HepG2 (cell line): ENCODE measurements around the gene CPNE2. TPM values are rescaled to one million over a fixed set of nuclear protein-coding genes. Genes with fewer than 3 reads are reported as not detected.

Source experiments
- ATAC-seq: fragments of 200-7000 bp; cut with Tn5 transposase; 3 replicates; pipeline ENCODE4 v1.9.1; 2020; ENCODE audit warnings: mild to moderate bottlenecking, moderate library complexity
- BruUV-seq: library from RNA; stranded (reverse); fragments of 400-500 nt; replicated peaks from 2 replicates; lab custom pipeline; 2021; lab: Mats Ljungman, UMichigan
- CTCF ChIA-PET: fragments of 300-600 bp; formaldehyde crosslinking; extraction: SDS; loops from one replicate; lab custom pipeline; 2021; ENCODE audit warnings: low total read pairs, inconsistent platforms, low intra/inter-chr PET ratio; lab: Yijun Ruan, JAX
- POLR2A ChIA-PET: fragments of 350-600 bp; sonication (Branson Sonifier 250); formaldehyde crosslinking; loops from one replicate; lab custom pipeline; 2020; ENCODE audit warnings: antibody characterized with exemption, inconsistent platforms; lab: Yijun Ruan, JAX
- DNase-seq: peaks from one replicate; pipeline ENCODE4 v3.0.0-alpha.2; 2015; ENCODE audit warnings: low spot score
- FAIRE-seq: peaks from 3 replicates; lab custom pipeline; 2011; peaks lifted over from hg19 to GRCh38; lab: Jason Lieb, UNC
- H2AFZ ChIP-seq: one replicate; pipeline ENCODE4 v1.6.1; 2011; ENCODE audit warnings: low read length, inconsistent platforms
- H3K27ac ChIP-seq: fragments of 300-600 bp; 3 replicates; pipeline ENCODE4 v1.8.0; 2011; ENCODE audit warnings: mixed run types, mild to moderate bottlenecking, mixed read lengths, low read length, inconsistent platforms; ENCODE audit not compliant: insufficient read depth; ENCODE audit errors: extremely low read length
- H3K27me3 ChIP-seq, 2 experiments: fragments of 200-600 bp in 1 of 2; 2 replicates in 1 of 2; 3 replicates in 1 of 2; pipeline versions ENCODE4 v1.6.0 to v1.8.0; 2011; ENCODE audit warnings: low read length in 2 of 2, mild to moderate bottlenecking in 2 of 2, moderate library complexity in 2 of 2, inconsistent platforms in 1 of 2; ENCODE audit not compliant: insufficient read depth in 2 of 2, control insufficient read depth in 1 of 2
- H3K36me3 ChIP-seq, 2 experiments: fragments of 200-600 bp in 1 of 2; replicated peaks in 1 of 2; 2 replicates in 1 of 2; 3 replicates in 1 of 2; pipeline versions ENCODE4 v1.5.1 to v1.8.0; 2011; ENCODE audit warnings: low read length in 2 of 2, inconsistent platforms in 1 of 2; ENCODE audit not compliant: insufficient read depth in 2 of 2, control insufficient read depth in 1 of 2
- H3K4me1 ChIP-seq: 2 replicates; pipeline ENCODE4 v1.5.1; 2012; ENCODE audit warnings: low read length, inconsistent platforms; ENCODE audit not compliant: insufficient read depth
- H3K4me2 ChIP-seq: 2 replicates; pipeline ENCODE4 v1.6.0; 2011; ENCODE audit warnings: low read depth, low read length, inconsistent platforms
- H3K4me3 ChIP-seq, 3 experiments: fragments of 200-600 bp in 1 of 3; sonication (generic), shearing (Covaris generic) in 1 of 3; replicated peaks in 1 of 3; 2 replicates each; pipeline ENCODE4 v1.5.1; 2011 to 2016; ENCODE audit warnings: low read length in 3 of 3, inconsistent platforms in 2 of 3, low read depth in 2 of 3, mild to moderate bottlenecking in 2 of 3, control low read depth in 1 of 3, mixed read lengths in 1 of 3; ENCODE audit not compliant: insufficient read depth in 1 of 3
- H3K79me2 ChIP-seq: one replicate; pipeline ENCODE4 v1.6.1; 2011; ENCODE audit warnings: low read length, inconsistent platforms; ENCODE audit not compliant: insufficient read depth
- H3K9ac ChIP-seq: 2 replicates; pipeline ENCODE4 v1.6.0; 2011; ENCODE audit warnings: mild to moderate bottlenecking, low read depth, low read length, inconsistent platforms; ENCODE audit not compliant: insufficient read depth
- H3K9me3 ChIP-seq: 2 replicates; pipeline ENCODE4 v1.5.1; 2012; ENCODE audit warnings: mild to moderate bottlenecking, low read length
- H4K20me1 ChIP-seq: 2 replicates; pipeline ENCODE4 v1.6.0; 2011; ENCODE audit warnings: inconsistent platforms, mild to moderate bottlenecking, low read length, moderate library complexity; ENCODE audit not compliant: insufficient read depth
- HNRNPK ChIP-seq: fragments of 200-400 bp; formaldehyde crosslinking; IDR thresholded peaks from 2 replicates; pipeline ENCODE4 v1.6.1; 2018; ENCODE audit warnings: low read length, low read depth, moderate library complexity, mild to moderate bottlenecking; ENCODE audit not compliant: poor library complexity, severe bottlenecking
- MIXL1 ChIP-seq: IDR thresholded peaks from 2 replicates; pipeline ENCODE4 v1.6.1; 2016
- ZNF138 ChIP-seq: sonication (generic); formaldehyde crosslinking; IDR thresholded peaks from 2 replicates; pipeline ENCODE4 v1.5.0; 2020; ENCODE audit warnings: mild to moderate bottlenecking, low read depth, missing genetic modification reagents
- ZNF329 ChIP-seq: sonication (generic); formaldehyde crosslinking; IDR thresholded peaks from 2 replicates; pipeline ENCODE4 v1.9.0; 2021; ENCODE audit warnings: low read depth, mild to moderate bottlenecking, missing genetic modification reagents
- ZNF629 ChIP-seq: sonication (generic); formaldehyde crosslinking; conservative IDR thresholded peaks from 2 replicates; pipeline ENCODE4 v1.5.0; 2020; ENCODE audit warnings: missing genetic modification reagents
- WGBS: methylation state at CpG from one replicate; pipeline ENCODE4 v1.1.6; 2017; ENCODE audit warnings: low lambda C conversion rate; 5-methylcytosine and 5-hydroxymethylcytosine counted together
- in situ Hi-C: cut with HindIII; loops from 2 replicates; pipeline ENCODE4 v1.10.0; 2017; ENCODE audit warnings: low pct_unique_long_range_greater_than_20kb; ENCODE audit not compliant: extremely low pct_ligation_motif_present
- intact Hi-C: fragments of 100-400 bp; cut with micrococcal nuclease; formaldehyde crosslinking; loops from one replicate; pipeline ENCODE4 v1.10.0; 2022; ENCODE audit not compliant: unreplicated experiment
- polyA plus RNA-seq, 8 experiments: library from polyadenylated mRNA; depleted of rRNA in 3 of 8; stranded (reverse) in 7 of 8; unstranded in 1 of 8; fragments of >200 nt; fragmentation: Illumina TruSeq in 4 of 8; extraction: Trizol in 4 of 8; gene quantifications; 2 replicates each; pipeline versions ENCODE4 v1.2.1 to v1.2.3, GENCODE V29; 2011 to 2016; ENCODE audit warnings: low read depth in 4 of 8, missing spikeins in 1 of 8, mixed read lengths in 1 of 8; ENCODE audit not compliant: insufficient read depth in 1 of 8
- total RNA-seq, 5 experiments: library from RNA; depleted of rRNA; stranded (reverse); fragments of >200 nt; fragmentation: Illumina TruSeq; extraction: Trizol; gene quantifications; 2 replicates each; pipeline ENCODE4 v1.2.3, GENCODE V29; 2016; ENCODE audit warnings: low read depth in 1 of 5
- TF ChIP-seq, protein P1 (sequence below): sonication (generic); formaldehyde crosslinking; conservative IDR thresholded peaks from 2 replicates; pipeline ENCODE4 v1.4.0; 2020; ENCODE audit warnings: missing genetic modification reagents

Gene CPNE2
- total and polyA plus RNA-seq, 2 of the 13 experiments (the other 11 are each of a cell fraction or from before 2014, with no cell fraction given), result 10.6 to 23.3 TPM

DNA sequence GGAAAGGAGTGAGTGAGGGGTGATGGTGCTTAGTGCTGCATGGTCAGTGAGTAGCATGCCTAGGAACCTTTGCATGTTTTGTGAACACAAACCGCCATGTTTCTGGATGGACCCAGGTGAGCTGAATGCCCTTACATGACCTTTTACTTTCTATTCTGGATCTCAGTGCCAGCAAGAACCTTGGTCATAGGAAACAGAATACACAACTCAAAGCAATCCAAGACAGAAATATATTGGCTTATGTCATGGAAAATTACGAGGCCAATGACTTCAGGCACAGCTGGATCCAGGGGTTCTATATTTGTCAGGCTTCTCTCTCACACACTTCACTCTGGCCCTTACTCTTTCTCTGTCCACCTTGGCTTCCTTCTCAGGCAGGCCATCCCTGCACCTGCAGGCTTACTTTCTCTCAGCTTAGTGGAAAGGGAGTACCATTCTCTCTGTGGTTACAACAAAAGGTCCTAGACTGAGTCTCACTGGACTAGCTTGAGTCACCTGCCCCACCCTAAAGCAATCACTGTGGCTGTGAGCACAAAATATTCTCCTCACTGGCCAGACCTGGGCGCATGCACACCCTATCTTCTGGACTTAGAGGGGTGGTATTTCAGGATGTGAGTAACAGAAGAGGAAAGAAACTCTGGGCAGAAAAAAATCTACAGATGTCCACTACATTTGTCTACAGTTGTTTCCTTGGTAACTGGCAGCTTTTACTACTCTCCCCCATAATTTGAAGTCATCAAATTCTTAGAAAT lies 20.4 kb upstream of the CPNE2 start:
- Histone ChIP-seq H3K9ac (no peak overlapping the region), H3K4me2 (no peak overlapping the region), H4K20me1 (no peaks in the 10 kb centered on the region), H3K27me3 (peaks cover 0 to 30% of the 10 kb centered on the region in 2 experiments; a peak in 3 of 5 replicates), H3K79me2 (no peaks in the 10 kb centered on the region), H3K36me3 (no peaks in the 10 kb centered on the region), H3K4me3 (no peak overlapping the region), H3K9me3 (no peaks in the 10 kb centered on the region), H2AFZ (no peak overlapping the region), H3K27ac (no peak overlapping the region), H3K4me1 (no peaks in the 10 kb centered on the region)
- BruUV-seq, result no TSS peak
- in situ Hi-C loops (no loop called here), intact Hi-C loops (no loop called here)
- TF ChIP-seq MIXL1 (no peak), HNRNPK (peak; percentile 62), ZNF138 (CRISPR knock-in tag) (no peak), ZNF329 (CRISPR knock-in tag) (peak; percentile 96)
- POLR2A ChIA-PET, result no interaction called here
- DNase-seq (no peak), ATAC-seq (no peak), FAIRE-seq (no peak)
- 60% methylated on average over 3 of the region's 3 CpGs for WGBS
- CTCF ChIA-PET, result no interaction called here

DNA sequence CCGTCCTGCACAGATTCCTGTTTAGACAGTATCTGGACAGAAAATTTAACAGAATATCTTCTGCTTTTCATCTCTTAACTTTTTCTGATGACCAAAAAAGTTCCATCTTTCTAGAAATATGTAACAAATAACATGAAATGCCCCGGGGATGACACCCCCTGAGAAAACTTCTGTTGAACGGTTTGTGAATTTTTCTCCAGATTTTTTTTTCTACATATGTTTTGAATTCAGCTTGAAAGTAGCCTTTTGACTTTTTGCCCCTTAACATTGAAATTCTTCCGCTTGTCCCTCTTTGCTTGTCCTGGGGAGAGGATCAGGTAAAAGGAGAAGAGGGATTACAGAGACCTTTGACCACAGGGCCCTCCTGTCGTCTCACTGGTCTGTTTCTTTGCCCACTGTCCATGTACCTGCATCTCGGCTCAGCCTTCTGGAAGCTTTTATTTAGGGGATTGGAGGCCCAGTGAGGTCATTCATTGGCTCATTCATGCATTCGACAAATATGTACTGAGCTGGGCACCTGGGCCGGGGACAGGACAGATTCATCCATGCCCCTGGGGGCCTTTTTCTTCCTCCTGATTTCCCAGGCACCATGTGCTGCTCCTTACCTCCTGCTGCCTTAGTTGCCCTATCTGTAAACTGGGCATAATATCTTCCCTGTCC lies 19.6 kb upstream of the CPNE2 start:
- H3K27ac ChIP-seq, result no peak overlapping the region
- H3K9me3 ChIP-seq, result no peaks in the 10 kb centered on the region
- ChIA-PET POLR2A (no interaction called here), CTCF (no interaction called here)
- H3K4me3 ChIP-seq, result no peak overlapping the region
- peaks cover 0 to 30% of the 10 kb centered on the region in 2 experiments; a peak in 3 of 5 replicates for H3K27me3 ChIP-seq
- H4K20me1 ChIP-seq, result no peaks in the 10 kb centered on the region
- no peak overlapping the region for H2AFZ ChIP-seq
- no peaks in the 10 kb centered on the region for H3K4me1 ChIP-seq
- DNase-seq (no peak), ATAC-seq (no peak), FAIRE-seq (no peak)
- intact Hi-C loops (no loop called here), in situ Hi-C loops (no loop called here)
- TF ChIP-seq, protein P1, sequence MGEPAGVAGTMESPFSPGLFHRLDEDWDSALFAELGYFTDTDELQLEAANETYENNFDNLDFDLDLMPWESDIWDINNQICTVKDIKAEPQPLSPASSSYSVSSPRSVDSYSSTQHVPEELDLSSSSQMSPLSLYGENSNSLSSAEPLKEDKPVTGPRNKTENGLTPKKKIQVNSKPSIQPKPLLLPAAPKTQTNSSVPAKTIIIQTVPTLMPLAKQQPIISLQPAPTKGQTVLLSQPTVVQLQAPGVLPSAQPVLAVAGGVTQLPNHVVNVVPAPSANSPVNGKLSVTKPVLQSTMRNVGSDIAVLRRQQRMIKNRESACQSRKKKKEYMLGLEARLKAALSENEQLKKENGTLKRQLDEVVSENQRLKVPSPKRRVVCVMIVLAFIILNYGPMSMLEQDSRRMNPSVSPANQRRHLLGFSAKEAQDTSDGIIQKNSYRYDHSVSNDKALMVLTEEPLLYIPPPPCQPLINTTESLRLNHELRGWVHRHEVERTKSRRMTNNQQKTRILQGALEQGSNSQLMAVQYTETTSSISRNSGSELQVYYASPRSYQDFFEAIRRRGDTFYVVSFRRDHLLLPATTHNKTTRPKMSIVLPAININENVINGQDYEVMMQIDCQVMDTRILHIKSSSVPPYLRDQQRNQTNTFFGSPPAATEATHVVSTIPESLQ (CRISPR knock-in tag), result no peak
- 0 out of 2 replicates have a peak, but pooled peaks have one; percentile 20 for TF ChIP-seq ZNF629 (CRISPR knock-in tag)
- no peaks in the 10 kb centered on the region for H3K79me2 ChIP-seq
- 23% methylated on average over 8 of the region's 8 CpGs for WGBS
- H3K4me2 ChIP-seq, result no peak overlapping the region
- H3K36me3 ChIP-seq, result no peaks in the 10 kb centered on the region
- no peak overlapping the region for H3K9ac ChIP-seq
- no TSS peak for BruUV-seq
